Upper lobe of left lung (tissue), 4 donors: Measurements from ENCODE around the gene KRT86.

Experiments
- CTCF ChIP-seq, 6 experiments: fragments of 450-650 bp in 4 of 6; fragments of 200-600 bp in 2 of 6; sonication (generic) in 2 of 6; IDR thresholded peaks; one replicate each; pipeline ENCODE4 v1.5.1; 2016 to 2019; ENCODE audit warnings: antibody characterized with exemption in 6 of 6
- POLR2A ChIP-seq, 4 donors: fragments of 450-650 bp; IDR thresholded peaks; one replicate each; pipeline ENCODE4 v1.5.1; 2016 to 2017; ENCODE audit warnings: antibody characterized with exemption in 4 of 4, mild to moderate bottlenecking in 2 of 4
- POLR2AphosphoS5 ChIP-seq, 2 donors: sonication (generic); formaldehyde crosslinking; IDR thresholded peaks; one replicate each; pipeline ENCODE4 v1.5.1; 2017; ENCODE audit warnings: antibody characterized with exemption in 2 of 2

- TF ChIP-seq CTCF (IDR thresholded peaks at IDR 0.05) (no peak), POLR2A (IDR thresholded peaks at IDR 0.05) (no peak), POLR2AphosphoS5 (IDR thresholded peaks at IDR 0.05) (no peak)
Measured at GRCh38 chr12:52344111-52344510, 69.7 kb downstream of the KRT86 start.
